AG09309 (cell line): ENCODE measurements around the gene ATP1B3.

Source experiments
- DNase-seq: peaks from one replicate; pipeline ENCODE4 v3.0.0-alpha.2; 2010; ENCODE audit warnings: low read depth
- H3K4me3 ChIP-seq: 2 replicates; pipeline ENCODE4 v1.5.1; 2011; ENCODE audit warnings: mild to moderate bottlenecking, low read depth, low read length, moderate library complexity; ENCODE audit not compliant: control insufficient read depth
- CTCF ChIP-seq: IDR thresholded peaks from 2 replicates; pipeline ENCODE4 v1.5.1; 2011; ENCODE audit warnings: mild to moderate bottlenecking, low read depth, low read length, inconsistent platforms; ENCODE audit not compliant: insufficient read depth, control insufficient read depth; ENCODE audit errors: missing control alignments

The ATP1B3 gene

GRCh38 chr3:141926929-141927328 is 50.5 kb downstream of the ATP1B3 start:
- no peak overlapping the region for H3K4me3 ChIP-seq
- DNase-seq = no peak
- TF ChIP-seq CTCF = no peak

GRCh38 chr3:141928631-141929270 is 52.3 kb downstream of the ATP1B3 start:
- no peak overlapping the region for H3K4me3 ChIP-seq
- no peak for TF ChIP-seq CTCF
- no peak for DNase-seq

GRCh38 chr3:141929341-141929995 is 53.0 kb downstream of the ATP1B3 start:
- H3K4me3 ChIP-seq = no peak overlapping the region
- TF ChIP-seq CTCF = no peak
- no peak for DNase-seq

GRCh38 chr3:141930801-141931200 is 54.4 kb downstream of the ATP1B3 start:
- H3K4me3 ChIP-seq = no peak overlapping the region
- DNase-seq = no peak
- TF ChIP-seq CTCF = no peak

GRCh38 chr3:141933421-141934300 is 57.2 kb downstream of the ATP1B3 start:
- TF ChIP-seq CTCF = no peak
- DNase-seq = no peak

GRCh38 chr3:141934354-141934753 is 57.9 kb downstream of the ATP1B3 start:
- no peak overlapping the region for H3K4me3 ChIP-seq
- no peak for TF ChIP-seq CTCF
- no peak for DNase-seq

More at GRCh38 chr3:141933421-141934300, 57.2 kb downstream of the ATP1B3 start:
- no peak overlapping the region for H3K4me3 ChIP-seq
